Stimulated activated CD4-positive, alpha-beta T cell treated with anti-CD3 and anti-CD28 coated beads, Interleukin-2, amount 100 ng/mL, for 4 hours (primary cell): ENCODE results near the gene SH3TC1.

Experiments used
- DNase-seq: peaks from one replicate; pipeline ENCODE4 v3.0.0-alpha.2; 2020; ENCODE audit warnings: low read depth

The SH3TC1 gene

GRCh38 chr4:8164194-8164565 lies 34.9 kb upstream of the SH3TC1 start:
- no peak for DNase-seq

- DNase-seq = no peak
Observed at GRCh38 chr4:8164687-8165086, 34.4 kb upstream of the SH3TC1 start.

GRCh38 chr4:8165374-8165896 lies 33.7 kb upstream of the SH3TC1 start:
- DNase-seq = no peak

GRCh38 chr4:8167291-8167690 lies 31.8 kb upstream of the SH3TC1 start:
- DNase-seq = no peak

GRCh38 chr4:8167815-8168214 lies 31.3 kb upstream of the SH3TC1 start:
- no peak for DNase-seq

GRCh38 chr4:8168232-8168631 lies 30.9 kb upstream of the SH3TC1 start:
- DNase-seq = no peak

GRCh38 chr4:8168832-8169598 lies 30.1 kb upstream of the SH3TC1 start:
- no peak for DNase-seq

- no peak for DNase-seq
Observed at GRCh38 chr4:8169763-8170162, 29.3 kb upstream of the SH3TC1 start.

GRCh38 chr4:8170341-8170740 lies 28.7 kb upstream of the SH3TC1 start:
- no peak for DNase-seq

GRCh38 chr4:8171266-8171665 lies 27.8 kb upstream of the SH3TC1 start:
- no peak for DNase-seq

GRCh38 chr4:8171984-8172924 lies 26.8 kb upstream of the SH3TC1 start:
- DNase-seq = peak; percentile 16

- no peak for DNase-seq
Observed at GRCh38 chr4:8173492-8174242, 25.4 kb upstream of the SH3TC1 start.

- DNase-seq = no peak
Observed at GRCh38 chr4:8174970-8175369, 24.1 kb upstream of the SH3TC1 start.

GRCh38 chr4:8175686-8176085 lies 23.4 kb upstream of the SH3TC1 start:
- no peak for DNase-seq

GRCh38 chr4:8176547-8177399 lies 22.3 kb upstream of the SH3TC1 start:
- DNase-seq = peak; percentile 28

- no peak for DNase-seq
Observed at GRCh38 chr4:8177552-8177951, 21.5 kb upstream of the SH3TC1 start.

- DNase-seq = no peak
Observed at GRCh38 chr4:8177956-8178355, 21.1 kb upstream of the SH3TC1 start.

- no peak for DNase-seq
Observed at GRCh38 chr4:8179074-8179473, 20.0 kb upstream of the SH3TC1 start.

- no peak for DNase-seq
Observed at GRCh38 chr4:8179771-8180170, 19.3 kb upstream of the SH3TC1 start.

- DNase-seq = no peak
Observed at GRCh38 chr4:8180310-8181093, 18.6 kb upstream of the SH3TC1 start.
